SK-N-SH treated with all-trans-retinoic acid at 6 μM for 48 hours (cell line): Measurements from ENCODE around the gene RNF213.
"Not testable (repeated sequence)": the region's sequence is repeated elsewhere in the genome, so short reads cannot be mapped to it uniquely, and the experiment has no call there.

Experiments used
- ARNTL ChIP-seq: fragments of 450-650 bp; formaldehyde crosslinking; IDR thresholded peaks from 2 replicates; pipeline ENCODE4 v1.5.0; 2020; ENCODE audit warnings: low read depth, mild to moderate bottlenecking, moderate library complexity, borderline replicate concordance
- CREB5 ChIP-seq: fragments of 250-450 bp; sonication (Bioruptor Pico); IDR thresholded peaks from 2 replicates; pipeline ENCODE4 v1.5.1; 2020; ENCODE audit warnings: low read depth, mild to moderate bottlenecking, moderate library complexity
- CSRNP3 ChIP-seq: fragments of 250-450 bp; sonication (Bioruptor Pico); IDR thresholded peaks from 2 replicates; pipeline ENCODE4 v1.5.1; 2021; ENCODE audit warnings: mild to moderate bottlenecking, moderate library complexity
- ESRRG ChIP-seq: fragments of 250-450 bp; sonication (Bioruptor Pico); IDR thresholded peaks from 2 replicates; pipeline ENCODE4 v1.6.1; 2021; ENCODE audit warnings: mild to moderate bottlenecking
- GLIS3 ChIP-seq: fragments of 250-450 bp; sonication (Bioruptor Pico); IDR thresholded peaks from 2 replicates; pipeline ENCODE4 v1.5.0; 2020; ENCODE audit warnings: mild to moderate bottlenecking, moderate library complexity
- ISL1 ChIP-seq: fragments of 250-450 bp; sonication (Bioruptor Pico); IDR thresholded peaks from 2 replicates; pipeline ENCODE4 v2.1.2; 2022; ENCODE audit warnings: mild to moderate bottlenecking, moderate library complexity
- OSR1 ChIP-seq: fragments of 250-450 bp; sonication (Bioruptor Pico); IDR thresholded peaks from 2 replicates; pipeline ENCODE4 v1.8.0; 2022; ENCODE audit warnings: moderate library complexity, mild to moderate bottlenecking, inconsistent platforms
- RARB ChIP-seq: fragments of 250-450 bp; sonication (Bioruptor Pico); IDR thresholded peaks from 2 replicates; pipeline ENCODE4 v1.8.0; 2021; ENCODE audit warnings: mild to moderate bottlenecking, moderate library complexity
- TOX ChIP-seq: fragments of 250-450 bp; sonication (Bioruptor Pico); IDR thresholded peaks from 2 replicates; pipeline ENCODE4 v1.8.0; 2021; ENCODE audit warnings: mild to moderate bottlenecking, moderate library complexity, borderline replicate concordance
- ZFP3 ChIP-seq: fragments of 250-450 bp; sonication (Bioruptor Pico); IDR thresholded peaks from 2 replicates; pipeline ENCODE4 v1.5.0; 2020; ENCODE audit warnings: mild to moderate bottlenecking, moderate library complexity
- ZNF70 ChIP-seq: fragments of 450-650 bp; formaldehyde crosslinking; IDR thresholded peaks from 2 replicates; pipeline ENCODE4 v1.5.0; 2020; ENCODE audit warnings: mild to moderate bottlenecking, moderate library complexity
- TF ChIP-seq, protein P1 (sequence below): fragments of 250-450 bp; sonication (Bioruptor Pico); IDR thresholded peaks from 2 replicates; pipeline ENCODE4 v1.8.0; 2020; ENCODE audit warnings: mild to moderate bottlenecking, moderate library complexity, borderline replicate concordance
- TF ChIP-seq, protein P2 (sequence below): fragments of 250-450 bp; sonication (Bioruptor Pico); IDR thresholded peaks from 2 replicates; pipeline ENCODE4 v1.5.0; 2020; ENCODE audit warnings: mild to moderate bottlenecking, moderate library complexity
- TF ChIP-seq, protein P3 (sequence below): fragments of 250-450 bp; sonication (Bioruptor Pico); IDR thresholded peaks from 2 replicates; pipeline ENCODE4 v1.8.0; 2021; ENCODE audit warnings: low read depth, mild to moderate bottlenecking, moderate library complexity, borderline replicate concordance

- TF ChIP-seq, protein P1, sequence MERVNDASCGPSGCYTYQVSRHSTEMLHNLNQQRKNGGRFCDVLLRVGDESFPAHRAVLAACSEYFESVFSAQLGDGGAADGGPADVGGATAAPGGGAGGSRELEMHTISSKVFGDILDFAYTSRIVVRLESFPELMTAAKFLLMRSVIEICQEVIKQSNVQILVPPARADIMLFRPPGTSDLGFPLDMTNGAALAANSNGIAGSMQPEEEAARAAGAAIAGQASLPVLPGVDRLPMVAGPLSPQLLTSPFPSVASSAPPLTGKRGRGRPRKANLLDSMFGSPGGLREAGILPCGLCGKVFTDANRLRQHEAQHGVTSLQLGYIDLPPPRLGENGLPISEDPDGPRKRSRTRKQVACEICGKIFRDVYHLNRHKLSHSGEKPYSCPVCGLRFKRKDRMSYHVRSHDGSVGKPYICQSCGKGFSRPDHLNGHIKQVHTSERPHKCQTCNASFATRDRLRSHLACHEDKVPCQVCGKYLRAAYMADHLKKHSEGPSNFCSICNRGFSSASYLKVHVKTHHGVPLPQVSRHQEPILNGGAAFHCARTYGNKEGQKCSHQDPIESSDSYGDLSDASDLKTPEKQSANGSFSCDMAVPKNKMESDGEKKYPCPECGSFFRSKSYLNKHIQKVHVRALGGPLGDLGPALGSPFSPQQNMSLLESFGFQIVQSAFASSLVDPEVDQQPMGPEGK (CRISPR knock-in tag), result not testable (repeated sequence)
- TF ChIP-seq RARB (CRISPR knock-in tag); CREB5 (CRISPR knock-in tag); ISL1 (CRISPR knock-in tag); ZFP3; GLIS3 (CRISPR knock-in tag); ESRRG (CRISPR knock-in tag); ARNTL; OSR1 (CRISPR knock-in tag); ZNF70; CSRNP3 (CRISPR knock-in tag); TOX (CRISPR knock-in tag): not testable (repeated sequence)
- TF ChIP-seq, protein P2, sequence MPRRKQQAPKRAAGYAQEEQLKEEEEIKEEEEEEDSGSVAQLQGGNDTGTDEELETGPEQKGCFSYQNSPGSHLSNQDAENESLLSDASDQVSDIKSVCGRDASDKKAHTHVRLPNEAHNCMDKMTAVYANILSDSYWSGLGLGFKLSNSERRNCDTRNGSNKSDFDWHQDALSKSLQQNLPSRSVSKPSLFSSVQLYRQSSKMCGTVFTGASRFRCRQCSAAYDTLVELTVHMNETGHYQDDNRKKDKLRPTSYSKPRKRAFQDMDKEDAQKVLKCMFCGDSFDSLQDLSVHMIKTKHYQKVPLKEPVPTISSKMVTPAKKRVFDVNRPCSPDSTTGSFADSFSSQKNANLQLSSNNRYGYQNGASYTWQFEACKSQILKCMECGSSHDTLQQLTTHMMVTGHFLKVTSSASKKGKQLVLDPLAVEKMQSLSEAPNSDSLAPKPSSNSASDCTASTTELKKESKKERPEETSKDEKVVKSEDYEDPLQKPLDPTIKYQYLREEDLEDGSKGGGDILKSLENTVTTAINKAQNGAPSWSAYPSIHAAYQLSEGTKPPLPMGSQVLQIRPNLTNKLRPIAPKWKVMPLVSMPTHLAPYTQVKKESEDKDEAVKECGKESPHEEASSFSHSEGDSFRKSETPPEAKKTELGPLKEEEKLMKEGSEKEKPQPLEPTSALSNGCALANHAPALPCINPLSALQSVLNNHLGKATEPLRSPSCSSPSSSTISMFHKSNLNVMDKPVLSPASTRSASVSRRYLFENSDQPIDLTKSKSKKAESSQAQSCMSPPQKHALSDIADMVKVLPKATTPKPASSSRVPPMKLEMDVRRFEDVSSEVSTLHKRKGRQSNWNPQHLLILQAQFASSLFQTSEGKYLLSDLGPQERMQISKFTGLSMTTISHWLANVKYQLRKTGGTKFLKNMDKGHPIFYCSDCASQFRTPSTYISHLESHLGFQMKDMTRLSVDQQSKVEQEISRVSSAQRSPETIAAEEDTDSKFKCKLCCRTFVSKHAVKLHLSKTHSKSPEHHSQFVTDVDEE (CRISPR knock-in tag), result not testable (repeated sequence)
- TF ChIP-seq, protein P3, sequence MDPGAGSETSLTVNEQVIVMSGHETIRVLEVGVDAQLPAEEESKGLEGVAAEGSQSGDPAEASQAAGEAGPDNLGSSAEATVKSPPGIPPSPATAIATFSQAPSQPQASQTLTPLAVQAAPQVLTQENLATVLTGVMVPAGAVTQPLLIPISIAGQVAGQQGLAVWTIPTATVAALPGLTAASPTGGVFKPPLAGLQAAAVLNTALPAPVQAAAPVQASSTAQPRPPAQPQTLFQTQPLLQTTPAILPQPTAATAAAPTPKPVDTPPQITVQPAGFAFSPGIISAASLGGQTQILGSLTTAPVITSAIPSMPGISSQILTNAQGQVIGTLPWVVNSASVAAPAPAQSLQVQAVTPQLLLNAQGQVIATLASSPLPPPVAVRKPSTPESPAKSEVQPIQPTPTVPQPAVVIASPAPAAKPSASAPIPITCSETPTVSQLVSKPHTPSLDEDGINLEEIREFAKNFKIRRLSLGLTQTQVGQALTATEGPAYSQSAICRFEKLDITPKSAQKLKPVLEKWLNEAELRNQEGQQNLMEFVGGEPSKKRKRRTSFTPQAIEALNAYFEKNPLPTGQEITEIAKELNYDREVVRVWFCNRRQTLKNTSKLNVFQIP (CRISPR knock-in tag), result not testable (repeated sequence)
These were observed 147.3 kb downstream of the RNF213 start for GRCh38 chr17:80407917-80408316.
